Sigmoid colon (tissue), 4 donors: ENCODE data around the gene RPS6KA2.

Experiments
- CTCF ChIP-seq, 4 experiments: fragments of 450-650 bp in 3 of 4; fragments of 200-600 bp in 1 of 4; IDR thresholded peaks; one replicate each; pipeline ENCODE4 v1.5.1; 2016 to 2019; ENCODE audit warnings: antibody characterized with exemption in 4 of 4, mild to moderate bottlenecking in 3 of 4, moderate library complexity in 2 of 4
- EP300 ChIP-seq, 4 donors: sonication (generic); formaldehyde crosslinking; IDR thresholded peaks; one replicate each; pipeline ENCODE4 v1.6.1; 2017; ENCODE audit warnings: antibody characterized with exemption in 4 of 4
- POLR2A ChIP-seq, 2 donors: fragments of 450-650 bp; IDR thresholded peaks; one replicate each; pipeline ENCODE4 v1.6.1; 2016; ENCODE audit warnings: antibody characterized with exemption in 2 of 2, mild to moderate bottlenecking in 2 of 2, moderate library complexity in 2 of 2
- POLR2AphosphoS5 ChIP-seq, 4 donors: sonication (generic); formaldehyde crosslinking; IDR thresholded peaks; one replicate each; pipeline ENCODE4 v1.6.1; 2017; ENCODE audit warnings: antibody characterized with exemption in 4 of 4

- TF ChIP-seq CTCF (IDR thresholded peaks at IDR 0.05), result no peak
- no peak for TF ChIP-seq POLR2AphosphoS5 (IDR thresholded peaks at IDR 0.05)
- TF ChIP-seq EP300 (IDR thresholded peaks at IDR 0.05), result no peak
- TF ChIP-seq POLR2A (IDR thresholded peaks at IDR 0.05), result no peak
These were observed 128.2 kb downstream of the RPS6KA2 start for GRCh38 chr6:166498661-166499349.
